Adrenal gland (tissue), 12 donors: Measurements from ENCODE around the gene DDX51. TPM values are rescaled to one million over a fixed set of nuclear protein-coding genes. Genes with fewer than 3 reads are reported as not detected.

ENCODE experiments used
- DNase-seq, 7 donors: peaks; one replicate each; pipeline ENCODE4 v3.0.0-alpha.2; 2019 to 2020
- H3K27ac ChIP-seq, 5 donors: fragments of 200-600 bp; sonication (generic) in 4 of 5; 1 replicate in 3 of 5; 2 replicates in 2 of 5; pipeline versions ENCODE4 v1.5.1 to v1.8.0; 2016 to 2020; ENCODE audit warnings: mild to moderate bottlenecking in 1 of 5
- H3K27me3 ChIP-seq: fragments of 200-600 bp; 2 replicates; pipeline ENCODE4 v1.8.0; 2021
- H3K36me3 ChIP-seq, 2 donors: fragments of 200-600 bp; replicated peaks in 1 of 2; 1 replicate in 1 of 2; 2 replicates in 1 of 2; pipeline versions ENCODE4 v1.5.1 to v1.8.0; 2018 to 2022
- H3K4me1 ChIP-seq, 2 donors: fragments of 200-600 bp; replicated peaks in 1 of 2; 1 replicate in 1 of 2; 2 replicates in 1 of 2; pipeline versions ENCODE4 v1.5.1 to v1.8.0; 2018 to 2021
- H3K4me3 ChIP-seq, 4 donors: fragments of 200-600 bp; sonication (generic) in 3 of 4; one replicate each; pipeline ENCODE4 v1.5.1; 2016 to 2018
- H3K9me3 ChIP-seq, 3 donors: fragments of 200-600 bp; sonication (generic) in 1 of 3; replicated peaks in 1 of 3; 1 replicate in 2 of 3; 2 replicates in 1 of 3; pipeline versions ENCODE4 v1.5.1 to v1.8.0; 2016 to 2021
- CTCF ChIP-seq, 6 experiments: fragments of 450-650 bp in 4 of 6; fragments of 200-600 bp in 2 of 6; sonication (generic) in 1 of 6; IDR thresholded peaks; 1 replicate in 5 of 6; 2 replicates in 1 of 6; pipeline versions ENCODE4 v1.5.1 to v1.8.0; 2016 to 2021; ENCODE audit warnings: antibody characterized with exemption in 6 of 6, mild to moderate bottlenecking in 2 of 6, moderate library complexity in 1 of 6
- POLR2A ChIP-seq, 2 donors: fragments of 450-650 bp; IDR thresholded peaks; one replicate each; pipeline ENCODE4 v1.6.1; 2017; ENCODE audit warnings: antibody characterized with exemption in 2 of 2, mild to moderate bottlenecking in 2 of 2, moderate library complexity in 1 of 2
- WGBS, 4 donors: extraction: QIAGEN DNeasy Blood & Tissue Kit in 2 of 4; methylation state at CpG; one replicate each; pipeline versions ENCODE4 v1.1.5 to v1.1.7; 2013 to 2017; 5-methylcytosine and 5-hydroxymethylcytosine counted together
- intact Hi-C, 2 donors: fragments of 100-400 bp; cut with DNase I; formaldehyde crosslinking; loops; one replicate each; pipeline versions ENCODE4 v1.14.1 to v1.15.0; 2022 to 2023
- polyA plus RNA-seq, 3 donors: library from polyadenylated mRNA; stranded (reverse); fragments of 200-250 nt in 2 of 3; fragments of 350-450 nt in 1 of 3; fragmentation: Illumina TruSeq in 1 of 3; extraction: RNeasy Lipid Tissue Mini Kit (QIAGEN cat#74804) in 1 of 3; gene quantifications; one replicate each; pipeline ENCODE4 v1.2.3, GENCODE V29; 2013 to 2014
- total RNA-seq, 9 donors: library from RNA; depleted of rRNA in 4 of 9; stranded (reverse); fragments of >200 nt in 4 of 9; fragments of 120-200 nt in 1 of 9; fragmentation: NEBNext Ultra II Directional in 1 of 9; extraction: Animal tissue kit (Norgen Biotek cat#: 25700) in 1 of 9; gene quantifications; one replicate each; pipeline versions ENCODE4 v1.1.0 to v1.2.4, GENCODE V29; 2013 to 2023
- donor health status: healthy with polysubstance abuse.
- donor health status: Bipolar disorder and iron deficiency.
- donor health status: DM: yes; HTN: yes; CAD: no.
- donor health status: DM: no; HTN: no; CAD: no.
- donor health status: DM: no; HTN: no; CAD: no.
- donor health status: DM: yes; HTN: yes; CAD: no.

The DDX51 gene
- total and polyA plus RNA-seq, 12 donors = 4.8 to 64.4 (median 14.3) TPM

GRCh38 chr12:132174015-132174838, 30.1 kb upstream of the DDX51 start:
- no peaks in the 10 kb centered on the region for H3K36me3 ChIP-seq
- no peak overlapping the region for H3K4me3 ChIP-seq
- intact Hi-C loops = no loop called here
- DNase-seq = no peak
- TF ChIP-seq CTCF (IDR thresholded peaks at IDR 0.05) (no peak), POLR2A (IDR thresholded peaks at IDR 0.05) (no peak)
- 68 to 83% (median 77%) methylated on average over 15 to 30 of the region's 30 CpGs for WGBS, 4 donors
- H3K27ac ChIP-seq = no peak overlapping the region
- H3K9me3 ChIP-seq = no peaks in the 10 kb centered on the region
- H3K27me3 ChIP-seq = peaks cover 34% of the 10 kb centered on the region
- H3K4me1 ChIP-seq = no peaks in the 10 kb centered on the region

- Histone ChIP-seq H3K27ac (no peak overlapping the region), H3K36me3 (no peaks in the 10 kb centered on the region), H3K27me3 (peaks cover 31% of the 10 kb centered on the region), H3K4me1 (no peaks in the 10 kb centered on the region), H3K9me3 (no peaks in the 10 kb centered on the region), H3K4me3 (no peak overlapping the region)
- no peak for TF ChIP-seq POLR2A (IDR thresholded peaks at IDR 0.05)
- no peak for TF ChIP-seq CTCF (IDR thresholded peaks at IDR 0.05)
- DNase-seq = no peak
- intact Hi-C loops = no loop called here
- 52 to 64% (median 62%) methylated on average over 31 to 35 of the region's 35 CpGs for whole genome bisulfite sequencing, 4 donors
These were observed 29.3 kb upstream of the DDX51 start for GRCh38 chr12:132173135-132174014.

- Histone ChIP-seq H3K4me1 (no peaks in the 10 kb centered on the region), H3K27me3 (peaks cover 31% of the 10 kb centered on the region), H3K9me3 (no peaks in the 10 kb centered on the region), H3K27ac (no peak overlapping the region), H3K4me3 (no peak overlapping the region), H3K36me3 (no peaks in the 10 kb centered on the region)
- no peak for DNase-seq
- WGBS, 4 donors = 44 to 57% (median 52%) methylated on average over 9 to 15 of the region's 15 CpGs
- intact Hi-C loops = no loop called here
- TF ChIP-seq CTCF (IDR thresholded peaks at IDR 0.05) (no peak), POLR2A (IDR thresholded peaks at IDR 0.05) (no peak)
These were observed 28.5 kb upstream of the DDX51 start for GRCh38 chr12:132172619-132173018.

GRCh38 chr12:132171968-132172521, 27.9 kb upstream of the DDX51 start:
- no peak for DNase-seq
- no peaks in the 10 kb centered on the region for H3K36me3 ChIP-seq
- H3K27me3 ChIP-seq = peaks cover 30% of the 10 kb centered on the region
- no peaks in the 10 kb centered on the region for H3K4me1 ChIP-seq
- no peak overlapping the region for H3K4me3 ChIP-seq
- 64 to 73% (median 71%) methylated on average over 13 to 28 of the region's 28 CpGs for WGBS, 4 donors
- H3K27ac ChIP-seq = no peak overlapping the region
- intact Hi-C loops = no loop called here
- H3K9me3 ChIP-seq = no peaks in the 10 kb centered on the region
- no peak for TF ChIP-seq CTCF (IDR thresholded peaks at IDR 0.05)
- TF ChIP-seq POLR2A (IDR thresholded peaks at IDR 0.05) = no peak
